AG04449 (cell line): Measurements from ENCODE around the gene CYP39A1.

ENCODE experiments used
- CTCF ChIA-PET: fragments of 350-600 bp; formaldehyde crosslinking; extraction: SDS; loops from one replicate; lab custom pipeline; 2021; ENCODE audit warnings: antibody characterized with exemption; lab: Yijun Ruan, JAX
- POLR2A ChIA-PET: fragments of 400-600, 350-600 bp; formaldehyde crosslinking; extraction: SDS; loops from one replicate; lab custom pipeline; 2020; ENCODE audit warnings: antibody characterized with exemption, inconsistent platforms; lab: Yijun Ruan, JAX
- DNase-seq: peaks from one replicate; pipeline ENCODE4 v3.0.0-alpha.2; 2010; ENCODE audit warnings: low read depth, low spot score
- H3K4me3 ChIP-seq: 2 replicates; pipeline ENCODE4 v1.5.1; 2011; ENCODE audit warnings: low read depth, mild to moderate bottlenecking, control low read depth, low read length
- TF ChIP-seq, protein P1 (sequence below): IDR thresholded peaks from one replicate; pipeline ENCODE4 v1.5.1; 2011; ENCODE audit warnings: mild to moderate bottlenecking, moderate library complexity, low read length, control low read depth, inconsistent platforms; ENCODE audit not compliant: insufficient read depth; ENCODE audit errors: missing control alignments

Gene CYP39A1

GRCh38 chr6:46555129-46555528 lies 97.5 kb downstream of the CYP39A1 start:
- no peak overlapping the region for H3K4me3 ChIP-seq
- ChIA-PET POLR2A (no interaction called here), CTCF (no interaction called here)
- no peak for DNase-seq
- TF ChIP-seq, protein P1, sequence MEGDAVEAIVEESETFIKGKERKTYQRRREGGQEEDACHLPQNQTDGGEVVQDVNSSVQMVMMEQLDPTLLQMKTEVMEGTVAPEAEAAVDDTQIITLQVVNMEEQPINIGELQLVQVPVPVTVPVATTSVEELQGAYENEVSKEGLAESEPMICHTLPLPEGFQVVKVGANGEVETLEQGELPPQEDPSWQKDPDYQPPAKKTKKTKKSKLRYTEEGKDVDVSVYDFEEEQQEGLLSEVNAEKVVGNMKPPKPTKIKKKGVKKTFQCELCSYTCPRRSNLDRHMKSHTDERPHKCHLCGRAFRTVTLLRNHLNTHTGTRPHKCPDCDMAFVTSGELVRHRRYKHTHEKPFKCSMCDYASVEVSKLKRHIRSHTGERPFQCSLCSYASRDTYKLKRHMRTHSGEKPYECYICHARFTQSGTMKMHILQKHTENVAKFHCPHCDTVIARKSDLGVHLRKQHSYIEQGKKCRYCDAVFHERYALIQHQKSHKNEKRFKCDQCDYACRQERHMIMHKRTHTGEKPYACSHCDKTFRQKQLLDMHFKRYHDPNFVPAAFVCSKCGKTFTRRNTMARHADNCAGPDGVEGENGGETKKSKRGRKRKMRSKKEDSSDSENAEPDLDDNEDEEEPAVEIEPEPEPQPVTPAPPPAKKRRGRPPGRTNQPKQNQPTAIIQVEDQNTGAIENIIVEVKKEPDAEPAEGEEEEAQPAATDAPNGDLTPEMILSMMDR: no peak

- ChIA-PET POLR2A (no interaction called here), CTCF (no interaction called here)
- TF ChIP-seq, protein P1: no peak
- DNase-seq: no peak
- no peak overlapping the region for H3K4me3 ChIP-seq
Observed at GRCh38 chr6:46549155-46549554, 103.5 kb downstream of the CYP39A1 start.

DNA sequence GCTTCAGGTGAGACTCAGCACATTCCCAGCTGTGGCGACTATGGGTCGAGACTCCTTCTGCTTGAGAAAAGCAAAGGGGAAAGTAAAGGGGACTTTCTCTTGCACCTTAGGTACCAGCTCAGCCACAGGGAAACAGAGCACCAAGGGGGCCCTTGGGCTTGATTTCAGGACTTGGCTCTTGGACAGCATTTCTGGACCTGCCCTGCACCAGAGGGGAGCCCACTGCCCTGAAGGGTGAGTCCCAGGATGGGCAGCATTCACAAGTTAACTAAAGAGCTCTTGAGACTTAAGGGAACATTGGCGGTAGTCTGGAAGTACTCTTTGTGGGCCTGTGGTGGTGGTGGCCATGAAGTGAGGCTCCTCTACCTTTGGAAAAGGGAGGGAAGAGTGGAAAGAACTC lies 111.1 kb downstream of the CYP39A1 start:
- no peak overlapping the region for H3K4me3 ChIP-seq
- ChIA-PET CTCF (no interaction called here), POLR2A (no interaction called here)
- TF ChIP-seq, protein P1: no peak
- no peak for DNase-seq

GRCh38 chr6:46539866-46540265 lies 112.8 kb downstream of the CYP39A1 start:
- ChIA-PET POLR2A (no interaction called here), CTCF (no interaction called here)
- no peak for DNase-seq
- H3K4me3 ChIP-seq: no peak overlapping the region
- TF ChIP-seq, protein P1: no peak

DNA sequence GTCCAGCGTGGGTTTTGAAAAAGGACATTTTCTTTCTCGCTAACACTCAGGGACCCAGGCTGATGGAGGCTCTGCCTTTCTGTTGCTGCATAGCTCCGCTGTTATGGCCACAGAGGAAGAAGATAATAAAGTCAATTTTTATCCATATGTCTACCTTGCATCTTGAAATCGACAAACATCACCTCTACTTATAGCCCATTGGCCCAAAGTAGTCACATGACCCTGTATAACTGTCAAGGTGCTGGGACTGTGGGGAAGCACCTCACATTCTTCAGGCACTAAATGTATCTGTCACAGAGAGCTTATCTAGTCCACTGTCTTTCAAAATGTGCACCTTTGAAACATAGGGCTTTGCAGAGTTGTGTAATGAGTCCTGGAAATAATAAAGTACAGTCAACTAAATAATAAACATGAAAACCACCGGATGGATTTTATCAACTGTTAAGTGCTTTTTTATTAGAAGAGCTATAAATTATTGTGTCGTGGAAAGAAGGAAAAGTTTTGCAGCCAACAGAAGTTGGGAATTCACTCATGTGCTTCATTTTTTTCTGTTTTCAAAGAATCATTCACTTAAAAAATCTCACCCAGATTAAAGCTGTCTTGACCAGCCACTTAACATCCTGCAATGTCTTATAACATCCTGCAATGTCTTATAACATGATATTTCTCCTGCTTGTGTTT lies 113.7 kb downstream of the CYP39A1 start:
- TF ChIP-seq, protein P1: no peak
- ChIA-PET POLR2A (no interaction called here), CTCF (no interaction called here)

DNA sequence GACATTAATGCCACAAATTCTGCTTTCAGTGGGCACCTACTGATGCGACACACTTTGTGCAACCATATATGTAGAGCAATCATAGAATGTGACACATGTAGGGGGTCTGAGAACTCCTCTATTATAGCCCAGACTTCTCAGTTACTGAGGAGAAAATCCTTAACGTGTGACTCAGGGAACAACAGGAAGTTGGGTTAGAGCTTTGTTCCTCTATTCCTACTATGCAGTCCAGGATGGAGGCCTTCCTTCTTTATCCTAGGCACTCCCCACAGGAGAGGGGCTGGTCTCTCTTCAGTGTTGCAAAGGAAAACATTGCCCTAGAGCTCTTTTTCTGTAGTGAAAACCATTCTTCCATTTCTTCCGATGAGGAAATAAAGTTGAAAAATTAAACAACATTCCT lies 121.7 kb downstream of the CYP39A1 start:
- DNase-seq: no peak
- H3K4me3 ChIP-seq: no peak overlapping the region
- TF ChIP-seq, protein P1: no peak
- CTCF ChIA-PET: no interaction called here
- POLR2A ChIA-PET: no interaction called here

More for the DNA sequence above, 113.7 kb downstream of the CYP39A1 start:
- no peak for DNase-seq
- H3K4me3 ChIP-seq: no peak overlapping the region
